Measurements from ENCODE around the gene GMPPA.

Gene GMPPA

GRCh38 chr2:219505585-219505984 is 6.9 kb downstream of the GMPPA start:
- TF ChIP-seq CTCF (IDR thresholded peaks at IDR 0.05) = no peak
- Histone ChIP-seq H3K27ac (no peak overlapping the region), H3K4me3 (no peak overlapping the region)
- no peak for DNase-seq (ENCODE audit: low spot score)

DNA sequence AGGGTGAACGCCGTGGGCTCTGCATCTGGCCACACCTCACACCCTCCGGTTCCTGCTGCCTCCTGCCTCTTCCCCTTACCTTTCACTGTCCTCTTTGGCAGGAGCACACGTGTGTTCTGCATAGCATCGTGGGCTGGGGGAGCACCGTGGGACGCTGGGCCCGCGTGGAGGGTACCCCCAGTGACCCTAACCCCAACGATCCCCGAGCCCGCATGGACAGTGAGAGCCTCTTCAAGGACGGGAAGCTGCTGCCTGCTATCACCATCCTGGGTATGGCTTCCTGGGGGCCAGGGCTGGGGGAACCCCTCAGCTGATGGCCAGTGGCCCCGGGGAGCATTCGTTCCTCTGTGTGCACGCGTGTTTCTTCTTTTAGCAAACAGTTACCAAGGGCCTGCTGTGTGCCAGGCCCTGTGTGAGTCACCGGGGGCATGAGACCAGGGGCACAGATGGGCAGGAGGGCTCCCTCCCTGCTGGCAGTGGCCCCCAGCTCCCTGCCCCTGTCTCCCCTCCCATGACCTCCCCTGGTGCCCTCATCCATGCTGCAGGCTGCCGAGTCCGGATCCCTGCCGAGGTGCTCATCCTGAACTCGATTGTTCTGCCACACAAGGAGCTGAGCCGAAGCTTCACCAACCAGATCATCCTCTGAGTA is 7.6 kb downstream of the GMPPA start:
- TF ChIP-seq CTCF (IDR thresholded peaks at IDR 0.05) = no peak
- H3K4me3 ChIP-seq = no peak overlapping the region
- no peak overlapping the region for H3K27ac ChIP-seq
- DNase-seq (ENCODE audit: low spot score) = no peak

GRCh38 chr2:219506802-219507526 is 8.3 kb downstream of the GMPPA start:
- no peak for DNase-seq (ENCODE audit: low spot score)
- no peak overlapping the region for H3K27ac ChIP-seq
- TF ChIP-seq CTCF (IDR thresholded peaks at IDR 0.05) = no peak
- no peak overlapping the region for H3K4me3 ChIP-seq

GRCh38 chr2:219507581-219508443 is 9.1 kb downstream of the GMPPA start:
- Histone ChIP-seq H3K4me3 (no peak overlapping the region), H3K27ac (no peak overlapping the region)
- no peak for DNase-seq (ENCODE audit: low spot score)
- no peak for TF ChIP-seq CTCF (IDR thresholded peaks at IDR 0.05)

- no peak overlapping the region for H3K4me3 ChIP-seq
- H3K27ac ChIP-seq = no peak overlapping the region
- TF ChIP-seq CTCF (IDR thresholded peaks at IDR 0.05) = no peak
- DNase-seq (ENCODE audit: low spot score) = no peak
Measured at GRCh38 chr2:219508444-219508734, 9.7 kb downstream of the GMPPA start.

GRCh38 chr2:219508971-219509779 is 10.5 kb downstream of the GMPPA start:
- no peak for TF ChIP-seq CTCF (IDR thresholded peaks at IDR 0.05)
- DNase-seq (ENCODE audit: low spot score) = no peak
- Histone ChIP-seq H3K27ac (no peak overlapping the region), H3K4me3 (peak overlapping the region; percentile 65)

Data from coronary artery (tissue), 2 donors.